H1 (cell line): Measurements from ENCODE around the gene PDE4D. TPM values are rescaled to one million over a fixed set of nuclear protein-coding genes. Genes with fewer than 3 reads are reported as not detected.

Source experiments
- CTCF ChIA-PET: fragments of 300-600 bp; sonication (Branson Sonifier 250); formaldehyde crosslinking; loops from one replicate; lab custom pipeline; 2021; ENCODE audit not compliant: partially characterized antibody; lab: Charles Lee
- POLR2A ChIA-PET: fragments of 300-600 bp; sonication (Branson Sonifier 250); formaldehyde crosslinking; loops from one replicate; lab custom pipeline; 2021; ENCODE audit warnings: inconsistent platforms; ENCODE audit not compliant: partially characterized antibody; lab: Charles Lee
- DNase-seq, 2 experiments: peaks; one replicate each; pipeline versions ENCODE4 v3.0.0 to v3.0.0-alpha.2; 2010 to 2022; ENCODE audit warnings: low spot score in 2 of 2, low read depth in 1 of 2, mixed read lengths in 1 of 2
- FAIRE-seq: peaks from 2 replicates; lab custom pipeline; 2011; peaks lifted over from hg19 to GRCh38; lab: Jason Lieb, UNC
- H2AFZ ChIP-seq: 2 replicates; pipeline ENCODE4 v1.8.1; 2012; ENCODE audit warnings: low read length, inconsistent platforms
- H2AK5ac ChIP-seq: 2 replicates; pipeline ENCODE4 v1.6.1; 2013; ENCODE audit warnings: low read depth, low read length
- H2BK120ac ChIP-seq: replicated peaks from 2 replicates; pipeline ENCODE3; 2013; ENCODE audit warnings: low read depth, low read length, inconsistent platforms
- H2BK12ac ChIP-seq: 2 replicates; pipeline ENCODE4 v1.6.1; 2013; ENCODE audit warnings: low read depth, low read length
- H2BK15ac ChIP-seq: 2 replicates; pipeline ENCODE4 v1.6.1; 2013; ENCODE audit warnings: low read length
- H2BK20ac ChIP-seq: 2 replicates; pipeline ENCODE4 v1.6.1; 2013; ENCODE audit warnings: low read length
- H2BK5ac ChIP-seq: 2 replicates; pipeline ENCODE4 v1.6.1; 2013; ENCODE audit warnings: low read depth, low read length
- H3K14ac ChIP-seq: 2 replicates; pipeline ENCODE4 v1.6.1; 2013; ENCODE audit warnings: inconsistent platforms; ENCODE audit not compliant: insufficient read length
- H3K18ac ChIP-seq: 2 replicates; pipeline ENCODE4 v1.6.1; 2013; ENCODE audit warnings: low read length; ENCODE audit errors: extremely low read depth
- H3K23ac ChIP-seq: 2 replicates; pipeline ENCODE4 v1.6.1; 2013; ENCODE audit warnings: inconsistent platforms; ENCODE audit not compliant: insufficient read length
- H3K23me2 ChIP-seq: 2 replicates; pipeline ENCODE4 v1.6.1; 2013; ENCODE audit warnings: low read depth, low read length
- H3K27ac ChIP-seq: 2 replicates; pipeline ENCODE4 v1.6.1; 2011; ENCODE audit warnings: low read depth, low read length, inconsistent platforms
- H3K27me3 ChIP-seq, 4 experiments: replicated peaks in 1 of 4; 1 replicate in 1 of 4; 2 replicates in 3 of 4; pipeline versions ENCODE4 v1.6.1 to v1.8.1; 2011 to 2013; ENCODE audit warnings: low read length in 3 of 4, mild to moderate bottlenecking in 3 of 4, inconsistent platforms in 2 of 4, mixed read lengths in 2 of 4, moderate library complexity in 1 of 4; ENCODE audit not compliant: control insufficient read depth in 3 of 4, insufficient read depth in 3 of 4; ENCODE audit errors: extremely low read depth in 1 of 4
- H3K36me3 ChIP-seq, 4 experiments: 2 replicates each; pipeline versions ENCODE4 v1.6.1 to v1.8.1; 2011 to 2013; ENCODE audit warnings: mild to moderate bottlenecking in 4 of 4, low read length in 3 of 4, moderate library complexity in 2 of 4, control low read depth in 1 of 4, inconsistent platforms in 1 of 4; ENCODE audit not compliant: insufficient read depth in 4 of 4, control insufficient read depth in 2 of 4
- H3K4ac ChIP-seq: replicated peaks from 2 replicates; pipeline ENCODE3; 2013; ENCODE audit warnings: low read length, low read depth, mixed read lengths, inconsistent platforms; ENCODE audit not compliant: insufficient read length
- H3K4me1 ChIP-seq, 4 experiments: replicated peaks in 1 of 4; 1 replicate in 1 of 4; 2 replicates in 3 of 4; pipeline versions ENCODE4 v1.6.1 to v1.8.1; 2011 to 2013; ENCODE audit warnings: low read length in 3 of 4, inconsistent platforms in 2 of 4, mixed read lengths in 1 of 4; ENCODE audit not compliant: insufficient read depth in 4 of 4, control insufficient read depth in 3 of 4
- H3K4me2 ChIP-seq, 2 experiments: 2 replicates each; pipeline versions ENCODE4 v1.6.1 to v1.8.1; 2011 to 2013; ENCODE audit warnings: low read depth in 2 of 2, low read length in 2 of 2, control low read depth in 1 of 2, inconsistent platforms in 1 of 2, mild to moderate bottlenecking in 1 of 2; ENCODE audit not compliant: insufficient read depth in 1 of 2
- H3K4me3 ChIP-seq, 4 experiments: fragments of 200-600, 300-600 bp in 1 of 4; sonication (generic), shearing (Covaris generic), sonication (Bioruptor Twin) in 1 of 4; 2 replicates each; pipeline versions ENCODE4 v1.5.1 to v1.8.1; 2011 to 2016; ENCODE audit warnings: low read length in 4 of 4, low read depth in 3 of 4, control low read depth in 2 of 4, inconsistent platforms in 2 of 4, mild to moderate bottlenecking in 2 of 4, mixed read lengths in 1 of 4, moderate library complexity in 1 of 4; ENCODE audit not compliant: insufficient read depth in 2 of 4; ENCODE audit errors: extremely low read depth in 1 of 4
- H3K56ac ChIP-seq: replicated peaks from 2 replicates; pipeline ENCODE3; 2013; ENCODE audit warnings: low read depth, mild to moderate bottlenecking, mixed read lengths, low read length, inconsistent platforms; ENCODE audit not compliant: insufficient read length
- H3K79me1 ChIP-seq: 2 replicates; pipeline ENCODE4 v1.6.1; 2013; ENCODE audit warnings: low read depth, low read length, control low read depth
- H3K79me2 ChIP-seq, 2 experiments: 2 replicates each; pipeline versions ENCODE4 v1.6.1 to v1.8.1; 2012 to 2013; ENCODE audit warnings: low read length in 2 of 2, mild to moderate bottlenecking in 2 of 2, inconsistent platforms in 1 of 2; ENCODE audit not compliant: insufficient read depth in 2 of 2, control insufficient read depth in 1 of 2
- H3K9ac ChIP-seq, 4 experiments: replicated peaks in 1 of 4; 1 replicate in 1 of 4; 2 replicates in 3 of 4; pipeline versions ENCODE4 v1.6.1 to v1.8.1; 2011 to 2013; ENCODE audit warnings: low read depth in 3 of 4, low read length in 3 of 4, control low read depth in 2 of 4, mild to moderate bottlenecking in 2 of 4, moderate library complexity in 2 of 4, inconsistent platforms in 1 of 4; ENCODE audit errors: extremely low read depth in 1 of 4
- H3K9me3 ChIP-seq, 2 experiments: 2 replicates each; pipeline versions ENCODE4 v1.6.1 to v1.8.1; 2012 to 2013; ENCODE audit warnings: mild to moderate bottlenecking in 2 of 2, moderate library complexity in 2 of 2, control low read depth in 1 of 2, inconsistent platforms in 1 of 2, low read depth in 1 of 2, low read length in 1 of 2, mixed read lengths in 1 of 2; ENCODE audit not compliant: insufficient read depth in 2 of 2
- H4K20me1 ChIP-seq, 2 experiments: replicated peaks in 1 of 2; 2 replicates each; pipeline versions ENCODE3 to v1.8.1; 2011 to 2013; ENCODE audit warnings: inconsistent platforms in 2 of 2, low read length in 2 of 2, mild to moderate bottlenecking in 1 of 2; ENCODE audit not compliant: insufficient read depth in 2 of 2, control insufficient read depth in 1 of 2
- H4K5ac ChIP-seq: 2 replicates; pipeline ENCODE4 v1.6.1; 2013; ENCODE audit warnings: low read length, low read depth, mixed read lengths, inconsistent platforms; ENCODE audit not compliant: insufficient read length
- H4K8ac ChIP-seq: 2 replicates; pipeline ENCODE4 v1.8.0; 2013; ENCODE audit warnings: mild to moderate bottlenecking, moderate library complexity, low read length, inconsistent platforms; ENCODE audit not compliant: insufficient read depth; ENCODE audit errors: extremely low read depth
- H4K91ac ChIP-seq: replicated peaks from 2 replicates; pipeline ENCODE3; 2013; ENCODE audit warnings: low read length, mixed read lengths, inconsistent platforms; ENCODE audit not compliant: insufficient read length
- ATF2 ChIP-seq: IDR thresholded peaks from 2 replicates; pipeline ENCODE4 v1.6.1; 2012; ENCODE audit warnings: low read length, inconsistent platforms
- CEBPB ChIP-seq: IDR thresholded peaks from 2 replicates; pipeline ENCODE4 v1.6.1; 2012; ENCODE audit warnings: low read depth, low read length
- MAX ChIP-seq: IDR thresholded peaks from 2 replicates; pipeline ENCODE4 v1.6.1; 2012; ENCODE audit warnings: inconsistent platforms
- RFX5 ChIP-seq: IDR thresholded peaks from 2 replicates; pipeline ENCODE4 v1.6.1; 2011; ENCODE audit warnings: low read depth, low read length, improper control_type of control experiment, borderline replicate concordance
- SUZ12 ChIP-seq: fragments of 200-600 bp; sonication (generic); IDR thresholded peaks from 2 replicates; pipeline ENCODE4 v1.6.1; 2012; ENCODE audit warnings: mild to moderate bottlenecking, inconsistent platforms, low read length, moderate library complexity, mixed read lengths
- WGBS, 2 experiments: shearing (Covaris generic) in 1 of 2; methylation state at CpG; one replicate each; pipeline versions ENCODE4 v1.1.6 to v1.1.7; 2013 to 2015; ENCODE audit warnings: low lambda C conversion rate in 2 of 2, mixed read lengths in 2 of 2, inconsistent platforms in 1 of 2, low coverage in 1 of 2, missing lambda C conversion rate in 1 of 2; ENCODE audit not compliant: insufficient replicate concordance in 2 of 2, insufficient coverage in 1 of 2, insufficient read length in 1 of 2; ENCODE audit errors: extremely low coverage in 1 of 2, missing lambda C conversion rate in 1 of 2; 5-methylcytosine and 5-hydroxymethylcytosine counted together
- polyA plus RNA-seq, 7 experiments: library from polyadenylated mRNA; depleted of rRNA in 3 of 7; stranded (reverse) in 5 of 7; unstranded in 2 of 7; fragments of >200 nt in 5 of 7; fragments of 200-250 nt in 2 of 7; gene quantifications; 1 replicate in 5 of 7; 2 replicates in 1 of 7; 4 replicates in 1 of 7; pipeline versions ENCODE4 v1.2.1 to v1.2.3, GENCODE V29; 2011 to 2013; ENCODE audit warnings: missing spikeins in 2 of 7, mixed read lengths in 2 of 7
- total RNA-seq: library from RNA; stranded (reverse); fragmentation: NEBNext Ultra II Directional; extraction: Animal tissue kit (Norgen Biotek cat#: 25700); gene quantifications from 2 replicates; pipeline ENCODE4 v1.2.1, GENCODE V29; 2021

The PDE4D gene
- total and polyA plus RNA-seq, 2 of the 8 experiments (the other 6 are each of a cell fraction or from before 2014, with no cell fraction given) = 2.3 to 3.7 TPM

- FAIRE-seq (no peak), DNase-seq (no peak)
- no peaks in the 10 kb centered on the region for H3K36me3 ChIP-seq
- no peak overlapping the region for H4K91ac ChIP-seq
- no peak overlapping the region for H3K4ac ChIP-seq
- no peak overlapping the region for H4K8ac ChIP-seq
- H2AFZ ChIP-seq = no peak overlapping the region
- H2BK12ac ChIP-seq = no peak overlapping the region
- H3K9me3 ChIP-seq = no peaks in the 10 kb centered on the region
- H4K20me1 ChIP-seq = no peaks in the 10 kb centered on the region
- no peaks in the 10 kb centered on the region for H3K23me2 ChIP-seq
- H2BK120ac ChIP-seq = no peak overlapping the region
- no peak overlapping the region for H3K18ac ChIP-seq
- TF ChIP-seq CEBPB (no peak), ATF2 (no peak), SUZ12 (no peak), MAX (no peak), RFX5 (no peak)
- H3K9ac ChIP-seq = no peak overlapping the region
- H3K4me1 ChIP-seq = no peaks in the 10 kb centered on the region; a peak in 1 of 7 replicates
- H3K4me2 ChIP-seq = no peak overlapping the region
- no peak overlapping the region for H4K5ac ChIP-seq
- no peak overlapping the region for H3K56ac ChIP-seq
- no peaks in the 10 kb centered on the region for H3K79me2 ChIP-seq
- POLR2A ChIA-PET = no interaction called here
- CTCF ChIA-PET = interaction anchor here (0.8 to 1.3 kb wide), 3 partner anchors 10 to 78 kb away, joined by 3 to 4 read pairs (median 3); no protein-coding TSS in a partner anchor
- no peak overlapping the region for H2AK5ac ChIP-seq
- H3K27me3 ChIP-seq = no peaks in the 10 kb centered on the region
- no peak overlapping the region for H2BK5ac ChIP-seq
- no peak overlapping the region for H2BK15ac ChIP-seq
- no peak overlapping the region for H2BK20ac ChIP-seq
- no peak overlapping the region for H3K4me3 ChIP-seq
- WGBS, 2 experiments = 100% methylated on average over 1 of the region's 2 CpGs; no CpG with 5 or more reads in 1 of the 2 experiments
- H3K23ac ChIP-seq = no peak overlapping the region
- no peak overlapping the region for H3K14ac ChIP-seq
- H3K79me1 ChIP-seq = no peaks in the 10 kb centered on the region
- H3K27ac ChIP-seq = no peak overlapping the region
Observed at GRCh38 chr5:59467969-59468368, 425.6 kb downstream of the PDE4D start.
